NT2/D1 (cell line): ENCODE measurements around the gene ZNF618.

ENCODE experiments used
- DNase-seq: peaks from one replicate; pipeline ENCODE4 v3.0.0-alpha.2; 2011; ENCODE audit warnings: low read depth, low spot score
- H3K27me3 ChIP-seq: 2 replicates; pipeline ENCODE4 v1.6.0; 2011; ENCODE audit warnings: mild to moderate bottlenecking; ENCODE audit not compliant: insufficient read length, insufficient read depth
- H3K36me3 ChIP-seq: 2 replicates; pipeline ENCODE4 v1.6.1; 2011; ENCODE audit warnings: mild to moderate bottlenecking, low read length, mixed read lengths; ENCODE audit not compliant: insufficient read depth, insufficient read length
- H3K4me1 ChIP-seq: 2 replicates; pipeline ENCODE4 v1.5.1; 2011; ENCODE audit not compliant: insufficient read depth, insufficient read length
- H3K4me3 ChIP-seq: 2 replicates; pipeline ENCODE4 v1.5.1; 2011; ENCODE audit warnings: low read depth; ENCODE audit not compliant: insufficient read length
- H3K9ac ChIP-seq: 2 replicates; pipeline ENCODE4 v1.6.0; 2011; ENCODE audit warnings: low read depth; ENCODE audit not compliant: insufficient read length
- H3K9me3 ChIP-seq: 2 replicates; pipeline ENCODE4 v1.5.1; 2011; ENCODE audit warnings: mild to moderate bottlenecking, low read length; ENCODE audit not compliant: insufficient read depth
- SUZ12 ChIP-seq: IDR thresholded peaks from 2 replicates; pipeline ENCODE4 v1.6.1; 2011; ENCODE audit not compliant: insufficient read length, insufficient read depth; ENCODE audit errors: extremely low read depth
- YY1 ChIP-seq: IDR thresholded peaks from 2 replicates; pipeline ENCODE4 v1.6.1; 2011; ENCODE audit not compliant: insufficient read length, insufficient read depth
- ZNF274 ChIP-seq: IDR thresholded peaks from 2 replicates; pipeline ENCODE4 v1.6.1; 2011; ENCODE audit warnings: mild to moderate bottlenecking, low read depth, low read length

ZNF618 gene

GRCh38 chr9:113984639-113985380, 108.7 kb downstream of the ZNF618 start:
- Histone ChIP-seq H3K36me3 (peaks cover 22% of the 10 kb centered on the region), H3K4me1 (peaks cover 3% of the 10 kb centered on the region), H3K4me3 (no peak overlapping the region), H3K27me3 (no peaks in the 10 kb centered on the region), H3K9ac (no peak overlapping the region), H3K9me3 (no peaks in the 10 kb centered on the region)
- DNase-seq = no peak
- TF ChIP-seq YY1 = no peak
- no peak for TF ChIP-seq SUZ12
- no peak for TF ChIP-seq ZNF274

- no peaks in the 10 kb centered on the region for H3K9me3 ChIP-seq
- no peak overlapping the region for H3K9ac ChIP-seq
- no peak for TF ChIP-seq SUZ12
- TF ChIP-seq ZNF274 = no peak
- no peak for TF ChIP-seq YY1
- no peak for DNase-seq
- peaks cover 24% of the 10 kb centered on the region for H3K36me3 ChIP-seq
- peaks cover 3% of the 10 kb centered on the region for H3K4me1 ChIP-seq
- H3K27me3 ChIP-seq = no peaks in the 10 kb centered on the region
- no peak overlapping the region for H3K4me3 ChIP-seq
These were observed 110.0 kb downstream of the ZNF618 start for GRCh38 chr9:113985968-113986585.

GRCh38 chr9:113986931-113987330, 110.8 kb downstream of the ZNF618 start:
- Histone ChIP-seq H3K36me3 (peaks cover 24% of the 10 kb centered on the region), H3K9me3 (no peaks in the 10 kb centered on the region), H3K4me1 (peaks cover 3% of the 10 kb centered on the region), H3K4me3 (no peak overlapping the region), H3K9ac (no peak overlapping the region), H3K27me3 (no peaks in the 10 kb centered on the region)
- no peak for DNase-seq
- TF ChIP-seq YY1 (no peak), SUZ12 (no peak), ZNF274 (no peak)

- peaks cover 27% of the 10 kb centered on the region for H3K36me3 ChIP-seq
- H3K27me3 ChIP-seq = no peaks in the 10 kb centered on the region
- no peak overlapping the region for H3K9ac ChIP-seq
- DNase-seq = no peak
- no peak overlapping the region for H3K4me3 ChIP-seq
- no peaks in the 10 kb centered on the region for H3K4me1 ChIP-seq
- H3K9me3 ChIP-seq = no peaks in the 10 kb centered on the region
- TF ChIP-seq ZNF274 = no peak
- TF ChIP-seq SUZ12 = no peak
- no peak for TF ChIP-seq YY1
These were observed 111.4 kb downstream of the ZNF618 start for GRCh38 chr9:113987526-113987925.

- Histone ChIP-seq H3K9me3 (no peaks in the 10 kb centered on the region), H3K4me3 (no peak overlapping the region), H3K4me1 (no peaks in the 10 kb centered on the region), H3K27me3 (no peaks in the 10 kb centered on the region), H3K9ac (no peak overlapping the region), H3K36me3 (peaks cover 28% of the 10 kb centered on the region)
- DNase-seq = no peak
- TF ChIP-seq ZNF274 (no peak), SUZ12 (no peak), YY1 (no peak)
These were observed 112.4 kb downstream of the ZNF618 start for GRCh38 chr9:113988385-113989016.

GRCh38 chr9:113989017-113989713, 113.1 kb downstream of the ZNF618 start:
- Histone ChIP-seq H3K36me3 (peaks cover 27% of the 10 kb centered on the region), H3K4me3 (no peak overlapping the region), H3K9me3 (no peaks in the 10 kb centered on the region), H3K27me3 (no peaks in the 10 kb centered on the region), H3K9ac (no peak overlapping the region), H3K4me1 (no peaks in the 10 kb centered on the region)
- TF ChIP-seq SUZ12 = no peak
- no peak for TF ChIP-seq ZNF274
- TF ChIP-seq YY1 = no peak
- no peak for DNase-seq

GRCh38 chr9:113989714-113990569, 113.8 kb downstream of the ZNF618 start:
- Histone ChIP-seq H3K4me3 (no peak overlapping the region), H3K4me1 (no peaks in the 10 kb centered on the region), H3K9ac (no peak overlapping the region), H3K27me3 (no peaks in the 10 kb centered on the region), H3K36me3 (peaks cover 23% of the 10 kb centered on the region), H3K9me3 (no peaks in the 10 kb centered on the region)
- TF ChIP-seq YY1 (no peak), ZNF274 (no peak), SUZ12 (no peak)
- DNase-seq = no peak
